Skeletal muscle tissue (tissue), 4 donors: ENCODE measurements around the gene CEBPG. TPM values are rescaled to one million over a fixed set of nuclear protein-coding genes. Genes with fewer than 3 reads are reported as not detected.

Source experiments
- H3K27ac ChIP-seq: one replicate; pipeline ENCODE4 v1.7.0; 2013; ENCODE audit warnings: mild to moderate bottlenecking, low read depth, low read length, inconsistent platforms
- H3K27me3 ChIP-seq, 3 donors: one replicate each; pipeline ENCODE4 v1.7.0; 2013; ENCODE audit warnings: low read length in 3 of 3; ENCODE audit not compliant: control insufficient read depth in 3 of 3, insufficient read depth in 3 of 3
- H3K36me3 ChIP-seq, 3 donors: one replicate each; pipeline ENCODE4 v1.7.0; 2013; ENCODE audit warnings: low read length in 3 of 3; ENCODE audit not compliant: control insufficient read depth in 3 of 3, insufficient read depth in 3 of 3
- H3K4me1 ChIP-seq, 3 donors: one replicate each; pipeline ENCODE4 v1.7.0; 2013; ENCODE audit warnings: low read length in 3 of 3, mild to moderate bottlenecking in 3 of 3; ENCODE audit not compliant: control insufficient read depth in 3 of 3, insufficient read depth in 3 of 3
- H3K4me3 ChIP-seq, 3 donors: one replicate each; pipeline ENCODE4 v1.7.0; 2013; ENCODE audit warnings: low read length in 3 of 3
- H3K9ac ChIP-seq, 3 donors: one replicate each; pipeline ENCODE4 v1.7.0; 2013; ENCODE audit warnings: low read length in 3 of 3, mild to moderate bottlenecking in 3 of 3, moderate library complexity in 2 of 3, low read depth in 1 of 3
- H3K9me3 ChIP-seq, 3 donors: one replicate each; pipeline ENCODE4 v1.7.0; 2013; ENCODE audit warnings: low read length in 3 of 3; ENCODE audit not compliant: control insufficient read depth in 3 of 3
- total RNA-seq: library from RNA; depleted of rRNA; stranded (reverse); fragments of >200 nt; gene quantifications from one replicate; pipeline ENCODE4 v1.2.3, GENCODE V29; 2014
- donor health status: Osteomylitis.

CEBPG gene
- total RNA-seq, 1 donor from 2014 or later: 14.1 TPM

DNA sequence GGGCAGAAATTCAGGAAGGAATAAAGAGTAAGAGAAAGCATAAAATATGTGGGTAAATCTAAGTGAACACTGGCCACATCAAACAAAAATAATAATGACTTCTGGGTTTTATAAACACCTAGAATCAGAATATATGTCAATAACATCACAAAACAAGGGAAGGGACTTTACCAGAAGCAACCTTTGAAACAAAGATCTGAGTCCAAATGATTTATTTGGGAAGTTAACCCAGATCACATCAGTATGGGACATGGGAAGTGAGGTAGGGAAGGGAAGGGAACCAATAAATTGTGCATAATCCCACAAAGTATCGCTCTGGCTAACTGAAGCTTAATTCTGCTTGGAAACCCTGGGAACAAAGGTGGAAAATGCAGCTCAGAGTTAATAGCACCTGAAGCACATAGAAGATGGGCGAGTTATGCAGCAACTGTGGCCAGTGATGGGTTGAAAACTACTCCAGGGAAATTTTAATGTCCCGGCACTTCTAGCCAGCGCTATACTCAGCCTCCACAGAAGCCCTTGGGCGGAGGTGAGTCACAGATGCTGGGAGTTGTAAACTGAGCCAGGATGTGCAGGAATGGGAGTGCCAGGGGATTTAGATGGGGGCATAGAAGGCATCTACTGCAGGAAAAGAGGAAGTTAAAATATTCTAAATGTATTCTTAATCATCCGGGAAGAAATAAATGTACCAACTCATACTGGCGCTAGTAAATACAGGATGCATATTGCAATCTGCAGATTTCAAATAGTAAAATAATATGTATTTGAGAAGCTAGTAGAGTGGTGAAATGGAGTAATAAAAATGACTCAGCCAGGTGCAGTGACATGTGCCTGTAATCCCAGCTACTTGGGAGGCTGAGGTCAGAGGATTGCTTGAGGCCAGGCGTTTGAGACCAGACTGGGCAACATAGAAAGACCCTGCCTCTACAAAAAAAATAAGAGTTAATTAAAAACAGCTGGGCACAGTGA, 34.2 kb upstream of the CEBPG start:
- Histone ChIP-seq H3K36me3 (no peaks in the 10 kb centered on the region), H3K9me3 (no peaks in the 10 kb centered on the region), H3K9ac (no peak overlapping the region), H3K4me3 (no peak overlapping the region), H3K27ac (no peak overlapping the region), H3K27me3 (peaks cover 0 to under 1% (median 0%) of the 10 kb centered on the region in 3 donors), H3K4me1 (no peaks in the 10 kb centered on the region)

DNA sequence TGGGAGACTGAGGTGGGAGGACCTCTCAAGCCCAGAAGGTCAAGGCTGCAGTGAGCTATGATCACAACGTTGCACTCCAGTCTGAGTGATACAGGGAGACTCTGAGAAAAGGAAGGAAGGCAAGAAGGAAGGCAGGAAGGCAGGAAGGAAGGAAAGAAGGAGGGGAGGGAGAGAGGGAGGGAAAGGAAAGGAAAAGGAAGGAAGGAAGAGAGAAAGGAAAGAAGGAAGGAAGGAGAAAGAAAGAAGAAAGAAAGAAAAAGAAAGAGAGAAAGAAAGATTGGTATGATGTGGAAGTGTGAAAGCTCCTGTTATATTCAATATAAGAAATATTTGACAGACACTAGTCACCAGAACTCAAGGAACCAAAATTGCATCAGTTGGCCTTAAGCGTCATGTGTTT, 32.5 kb upstream of the CEBPG start:
- Histone ChIP-seq H3K9me3 (no peaks in the 10 kb centered on the region), H3K36me3 (no peaks in the 10 kb centered on the region), H3K27me3 (peaks cover 0 to 3% (median 0%) of the 10 kb centered on the region in 3 donors), H3K4me3 (no peak overlapping the region), H3K27ac (no peak overlapping the region), H3K9ac (no peak overlapping the region), H3K4me1 (no peaks in the 10 kb centered on the region)

DNA sequence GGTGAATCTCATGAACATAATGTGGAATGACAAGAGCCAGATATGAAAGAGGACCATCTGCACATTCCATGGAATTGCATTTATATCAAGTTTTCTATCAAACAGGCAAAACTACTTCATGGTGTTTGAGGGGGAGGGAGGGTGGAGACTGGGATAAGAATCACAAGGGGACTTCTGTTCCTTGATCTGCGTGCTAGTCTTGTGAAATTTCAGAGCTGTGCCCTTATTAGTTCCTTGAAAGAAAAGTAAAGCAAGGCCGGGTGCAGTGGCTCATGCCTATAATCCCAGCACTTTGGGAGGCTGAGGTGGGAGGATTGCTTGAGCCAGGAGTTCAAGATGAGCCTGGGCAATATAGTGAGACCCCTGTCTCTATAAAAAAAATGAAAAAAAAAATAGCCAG, 30.2 kb upstream of the CEBPG start:
- Histone ChIP-seq H3K36me3 (no peaks in the 10 kb centered on the region), H3K27me3 (peaks cover 0 to 3% (median 0%) of the 10 kb centered on the region in 3 donors), H3K4me3 (no peak overlapping the region), H3K27ac (no peak overlapping the region), H3K4me1 (peaks cover 0 to 2% (median 0%) of the 10 kb centered on the region in 3 donors), H3K9ac (no peak overlapping the region), H3K9me3 (no peaks in the 10 kb centered on the region)

DNA sequence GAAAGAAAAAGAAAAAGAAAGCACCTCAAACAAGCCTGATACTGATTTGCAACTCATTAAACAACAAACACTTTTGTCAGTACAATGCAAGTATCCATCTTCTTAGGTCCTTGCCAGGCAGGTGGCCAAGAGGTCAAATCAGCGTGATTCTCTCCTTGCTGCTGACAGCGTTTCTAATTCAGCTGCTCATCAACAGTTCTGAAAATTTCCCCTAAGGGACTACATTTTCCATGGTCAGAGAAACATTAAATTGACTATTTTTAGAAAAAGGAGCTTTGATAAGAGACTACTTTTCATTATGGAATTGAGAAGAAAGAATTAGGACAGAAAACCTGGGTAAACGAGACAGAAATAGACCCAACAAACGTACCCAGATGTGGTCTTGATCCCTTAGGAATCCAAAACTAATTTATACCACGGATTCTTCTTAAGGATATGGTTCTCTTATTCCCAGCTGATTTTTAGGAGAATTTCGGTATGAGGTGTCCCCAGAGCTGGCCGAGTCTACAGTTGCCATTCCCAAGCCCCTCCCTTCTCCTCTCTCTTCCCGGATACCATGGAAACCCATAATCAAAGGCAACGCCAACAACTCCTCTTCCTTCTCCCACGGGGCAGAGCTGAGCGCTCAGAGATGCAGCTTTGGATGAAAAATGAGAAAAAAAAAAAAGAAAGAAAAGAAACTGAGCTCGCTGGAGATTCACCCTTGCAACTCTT, 29.5 kb upstream of the CEBPG start:
- no peak overlapping the region for H3K4me3 ChIP-seq
- H3K27me3 ChIP-seq: peaks cover 0 to 3% (median 0%) of the 10 kb centered on the region in 3 donors
- no peaks in the 10 kb centered on the region for H3K36me3 ChIP-seq
- H3K27ac ChIP-seq: no peak overlapping the region
- H3K4me1 ChIP-seq: peaks cover 0 to 8% (median 0%) of the 10 kb centered on the region in 3 donors
- no peaks in the 10 kb centered on the region for H3K9me3 ChIP-seq
- H3K9ac ChIP-seq: no peak overlapping the region

DNA sequence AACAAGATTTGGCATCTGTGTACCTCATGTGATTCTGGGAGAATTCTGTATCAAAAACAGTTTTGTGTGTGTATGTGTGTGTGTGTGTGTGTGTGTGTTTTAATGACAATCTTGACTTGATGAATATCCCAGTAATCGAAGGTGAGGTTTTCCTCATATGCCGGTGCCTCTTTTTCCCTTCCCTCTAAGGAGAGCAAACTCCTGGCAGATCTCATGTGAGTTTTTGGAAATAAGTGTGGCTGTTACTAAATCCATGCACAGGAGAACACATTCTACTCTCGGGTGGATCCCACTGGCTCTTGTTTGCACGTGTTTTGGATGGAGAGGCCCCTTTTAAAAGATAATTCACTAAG, 29.0 kb upstream of the CEBPG start:
- Histone ChIP-seq H3K4me3 (no peak overlapping the region), H3K9ac (no peak overlapping the region), H3K4me1 (peaks cover 0 to 9% (median 0%) of the 10 kb centered on the region in 3 donors), H3K9me3 (no peaks in the 10 kb centered on the region), H3K27me3 (peaks cover 0 to 3% (median 0%) of the 10 kb centered on the region in 3 donors), H3K36me3 (no peaks in the 10 kb centered on the region), H3K27ac (no peak overlapping the region)

DNA sequence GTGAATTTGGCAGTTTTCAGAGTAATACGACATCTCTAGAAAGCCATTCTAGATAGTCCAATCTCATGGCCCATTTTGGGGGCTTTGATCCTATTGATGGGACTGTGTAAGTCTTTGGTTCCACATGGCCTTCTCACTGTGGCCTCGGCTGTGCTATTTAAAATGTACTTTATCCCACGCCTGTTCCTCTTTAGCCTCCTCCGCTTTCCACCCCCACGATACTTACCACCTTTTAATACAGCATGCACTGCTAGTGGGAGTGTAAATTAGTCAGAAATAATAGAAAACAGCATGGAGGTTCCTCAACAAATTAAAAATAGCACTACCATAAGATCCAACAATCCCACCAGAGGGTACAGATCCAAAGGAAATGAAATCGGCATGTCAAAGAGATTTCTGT, 28.3 kb upstream of the CEBPG start:
- no peaks in the 10 kb centered on the region for H3K36me3 ChIP-seq
- H3K4me1 ChIP-seq: peaks cover 0 to 9% (median 0%) of the 10 kb centered on the region in 3 donors
- no peaks in the 10 kb centered on the region for H3K9me3 ChIP-seq
- H3K4me3 ChIP-seq: no peak overlapping the region
- H3K27me3 ChIP-seq: peaks cover 0 to 3% (median 0%) of the 10 kb centered on the region in 3 donors
- no peak overlapping the region for H3K9ac ChIP-seq
- H3K27ac ChIP-seq: no peak overlapping the region

DNA sequence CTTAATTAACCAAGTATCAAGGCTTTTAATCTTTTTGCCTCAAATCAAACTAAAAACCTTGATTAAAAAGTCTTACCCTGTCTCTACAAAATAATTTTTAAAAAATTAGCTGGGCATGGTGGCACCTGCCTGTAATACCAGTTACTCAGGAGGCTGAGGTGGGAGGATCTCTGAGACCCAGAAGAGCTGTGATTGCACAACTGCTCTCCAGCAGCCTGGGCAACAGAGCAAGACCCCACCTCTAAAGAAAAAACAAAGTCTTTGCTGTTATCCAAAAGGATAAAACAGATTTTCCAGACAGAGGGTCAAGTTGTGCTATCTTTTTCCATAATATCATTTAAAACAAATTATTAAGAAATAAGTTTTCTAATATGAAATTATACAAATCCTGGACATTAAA, 26.8 kb upstream of the CEBPG start:
- Histone ChIP-seq H3K27ac (no peak overlapping the region), H3K9me3 (no peaks in the 10 kb centered on the region), H3K4me1 (peaks cover 0 to 15% (median 3%) of the 10 kb centered on the region in 3 donors), H3K36me3 (no peaks in the 10 kb centered on the region), H3K27me3 (peaks cover 0 to 3% (median 0%) of the 10 kb centered on the region in 3 donors), H3K4me3 (no peak overlapping the region), H3K9ac (no peak overlapping the region)

DNA sequence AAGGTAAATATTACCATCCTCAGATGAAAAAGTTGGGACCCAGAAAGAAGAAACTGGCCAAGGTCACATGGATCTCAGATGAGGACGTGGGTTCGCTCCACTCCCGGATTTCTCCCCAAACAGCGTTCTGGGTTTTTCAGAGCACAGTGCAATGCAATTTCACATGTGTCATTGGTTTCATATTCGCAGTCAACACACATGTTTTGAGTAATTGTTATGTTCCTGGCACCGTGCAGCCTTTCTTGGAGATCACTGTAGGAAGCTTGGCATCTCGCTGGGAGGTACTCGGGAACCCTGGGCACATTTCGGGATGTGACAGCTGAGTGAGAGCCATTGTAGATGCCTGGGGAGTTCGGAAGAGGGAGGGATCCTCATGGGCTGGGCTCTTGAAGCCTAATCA, 26.2 kb upstream of the CEBPG start:
- H3K27me3 ChIP-seq: peaks cover 0 to 3% (median 0%) of the 10 kb centered on the region in 3 donors

DNA sequence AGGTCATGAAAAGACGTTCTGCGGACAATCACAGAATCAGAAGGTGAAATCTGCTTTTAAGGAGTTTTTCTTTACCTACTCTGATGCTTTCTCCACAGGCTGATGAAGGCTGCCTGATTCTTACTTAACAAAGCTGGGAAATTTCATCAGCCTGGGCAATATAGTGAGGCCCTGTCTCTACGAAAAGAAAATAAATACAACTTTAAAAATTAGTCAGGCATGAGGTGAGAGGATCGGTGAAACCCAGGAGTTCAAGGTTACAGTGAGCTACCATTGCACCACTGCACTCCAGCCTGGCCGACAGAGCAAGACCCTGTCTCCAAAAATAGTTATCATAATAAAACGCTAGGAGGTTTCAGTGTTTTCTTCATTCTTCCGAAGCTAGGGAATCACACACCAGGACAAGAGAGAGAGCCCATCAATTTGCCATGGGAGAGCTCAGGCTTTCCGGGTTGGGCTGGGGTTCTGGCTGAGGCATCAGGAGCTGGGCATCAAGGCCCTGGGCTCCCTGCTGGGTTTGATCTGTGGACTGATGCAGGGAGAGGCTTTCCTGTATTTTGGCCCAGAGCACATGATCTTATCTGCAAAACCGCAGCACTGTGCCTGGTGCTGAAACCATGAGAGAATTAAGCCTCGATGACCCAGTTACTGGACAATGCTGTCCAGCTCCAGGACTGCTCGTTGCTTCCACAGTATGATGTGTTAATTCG, 25.1 kb upstream of the CEBPG start:
- H3K4me1 ChIP-seq: peaks cover 0 to 15% (median 3%) of the 10 kb centered on the region in 3 donors
- no peak overlapping the region for H3K4me3 ChIP-seq
- no peak overlapping the region for H3K9ac ChIP-seq
- H3K27me3 ChIP-seq: peaks cover 0 to 3% (median 0%) of the 10 kb centered on the region in 3 donors
- no peak overlapping the region for H3K27ac ChIP-seq
- H3K36me3 ChIP-seq: no peaks in the 10 kb centered on the region
- no peaks in the 10 kb centered on the region for H3K9me3 ChIP-seq

More for the DNA sequence above, 26.2 kb upstream of the CEBPG start:
- no peaks in the 10 kb centered on the region for H3K9me3 ChIP-seq
- H3K36me3 ChIP-seq: no peaks in the 10 kb centered on the region
- H3K27ac ChIP-seq: no peak overlapping the region
- H3K4me1 ChIP-seq: peaks cover 0 to 15% (median 3%) of the 10 kb centered on the region in 3 donors
- H3K4me3 ChIP-seq: no peak overlapping the region
- H3K9ac ChIP-seq: no peak overlapping the region
